Measurements from ENCODE around the gene LRRC52.

DNA sequence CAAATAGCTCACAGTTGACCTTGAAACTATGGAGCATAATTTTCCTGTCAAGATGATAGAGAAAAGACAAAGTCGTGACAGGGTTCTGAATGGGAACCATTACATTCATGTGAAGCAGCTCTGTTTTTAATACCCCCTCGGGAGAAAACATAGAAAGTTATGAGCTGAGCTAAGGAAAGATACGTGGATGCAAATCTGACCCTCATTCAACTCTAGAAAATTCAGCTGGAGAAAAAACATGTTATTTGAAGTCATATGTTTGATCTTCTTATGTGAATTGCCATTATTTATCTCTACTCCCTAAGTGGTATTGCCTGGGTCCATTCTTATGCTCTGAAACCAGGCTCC is 48.0 kb upstream of the LRRC52 start:
- no peak for TF ChIP-seq JUND (IDR thresholded peaks at IDR 0.05; ENCODE audit: low read length)
- TF ChIP-seq, protein P1, sequence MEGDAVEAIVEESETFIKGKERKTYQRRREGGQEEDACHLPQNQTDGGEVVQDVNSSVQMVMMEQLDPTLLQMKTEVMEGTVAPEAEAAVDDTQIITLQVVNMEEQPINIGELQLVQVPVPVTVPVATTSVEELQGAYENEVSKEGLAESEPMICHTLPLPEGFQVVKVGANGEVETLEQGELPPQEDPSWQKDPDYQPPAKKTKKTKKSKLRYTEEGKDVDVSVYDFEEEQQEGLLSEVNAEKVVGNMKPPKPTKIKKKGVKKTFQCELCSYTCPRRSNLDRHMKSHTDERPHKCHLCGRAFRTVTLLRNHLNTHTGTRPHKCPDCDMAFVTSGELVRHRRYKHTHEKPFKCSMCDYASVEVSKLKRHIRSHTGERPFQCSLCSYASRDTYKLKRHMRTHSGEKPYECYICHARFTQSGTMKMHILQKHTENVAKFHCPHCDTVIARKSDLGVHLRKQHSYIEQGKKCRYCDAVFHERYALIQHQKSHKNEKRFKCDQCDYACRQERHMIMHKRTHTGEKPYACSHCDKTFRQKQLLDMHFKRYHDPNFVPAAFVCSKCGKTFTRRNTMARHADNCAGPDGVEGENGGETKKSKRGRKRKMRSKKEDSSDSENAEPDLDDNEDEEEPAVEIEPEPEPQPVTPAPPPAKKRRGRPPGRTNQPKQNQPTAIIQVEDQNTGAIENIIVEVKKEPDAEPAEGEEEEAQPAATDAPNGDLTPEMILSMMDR (IDR thresholded peaks at IDR 0.05; ENCODE audit: control extremely low read depth in 1 of 3, insufficient read depth in 1 of 3, low read depth in 1 of 3, low read length in 3 of 3) = no peak
- TF ChIP-seq BACH1 (IDR thresholded peaks at IDR 0.05; ENCODE audit: low read length) = no peak
- no peak for TF ChIP-seq TAF1 (IDR thresholded peaks at IDR 0.05; ENCODE audit: low read depth, low read length)
- no peak for TF ChIP-seq HDAC6 (IDR thresholded peaks at IDR 0.05; ENCODE audit: low read depth, low read length)
- no peak for TF ChIP-seq BRCA1 (IDR thresholded peaks at IDR 0.05; ENCODE audit: low read depth, low read length)
- no peak for TF ChIP-seq POLR2A (IDR thresholded peaks at IDR 0.05; ENCODE audit: control extremely low read depth in 1 of 2, low read depth in 2 of 2, low read length in 2 of 2)
- no peak for TF ChIP-seq EGR1 (IDR thresholded peaks at IDR 0.05; ENCODE audit: borderline replicate concordance, low read depth, low read length)
- no peak for TF ChIP-seq TEAD4 (IDR thresholded peaks at IDR 0.05; ENCODE audit: low read depth, low read length)
- TF ChIP-seq SP2 (IDR thresholded peaks at IDR 0.05; ENCODE audit: low read length) = no peak
- TF ChIP-seq, protein P2, sequence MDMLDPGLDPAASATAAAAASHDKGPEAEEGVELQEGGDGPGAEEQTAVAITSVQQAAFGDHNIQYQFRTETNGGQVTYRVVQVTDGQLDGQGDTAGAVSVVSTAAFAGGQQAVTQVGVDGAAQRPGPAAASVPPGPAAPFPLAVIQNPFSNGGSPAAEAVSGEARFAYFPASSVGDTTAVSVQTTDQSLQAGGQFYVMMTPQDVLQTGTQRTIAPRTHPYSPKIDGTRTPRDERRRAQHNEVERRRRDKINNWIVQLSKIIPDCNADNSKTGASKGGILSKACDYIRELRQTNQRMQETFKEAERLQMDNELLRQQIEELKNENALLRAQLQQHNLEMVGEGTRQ (IDR thresholded peaks at IDR 0.05; ENCODE audit: low read length) = no peak
- no peak for TF ChIP-seq POLR2AphosphoS5 (IDR thresholded peaks at IDR 0.05; ENCODE audit: low read depth, low read length)
